ENCODE data around the gene MYO1D.
"Not testable (repeated sequence)": the region's sequence is repeated elsewhere in the genome, so short reads cannot be mapped to it uniquely, and the experiment has no call there.

MYO1D gene

GRCh38 chr17:32564325-32564724, 312.6 kb downstream of the MYO1D start:
- DNase-seq = no peak

GRCh38 chr17:32563583-32563982, 313.3 kb downstream of the MYO1D start:
- no peak for DNase-seq

- DNase-seq = no peak
These were observed 317.8 kb downstream of the MYO1D start for GRCh38 chr17:32558997-32559650.

GRCh38 chr17:32558326-32558955, 318.5 kb downstream of the MYO1D start:
- no peak for DNase-seq

- no peak for DNase-seq
These were observed 321.2 kb downstream of the MYO1D start for GRCh38 chr17:32555611-32556310.

- no peak for DNase-seq
These were observed 323.8 kb downstream of the MYO1D start for GRCh38 chr17:32553168-32553567.

GRCh38 chr17:32552280-32552679, 324.6 kb downstream of the MYO1D start:
- DNase-seq = no peak

- peak; percentile 65 for DNase-seq
These were observed 325.6 kb downstream of the MYO1D start for GRCh38 chr17:32551186-32551955.

GRCh38 chr17:32549559-32549958, 327.4 kb downstream of the MYO1D start:
- DNase-seq = no peak

GRCh38 chr17:32546031-32546444, 330.9 kb downstream of the MYO1D start:
- DNase-seq = peak; percentile 44

GRCh38 chr17:32542186-32542585, 334.7 kb downstream of the MYO1D start:
- DNase-seq = no peak

GRCh38 chr17:32541640-32542039, 335.3 kb downstream of the MYO1D start:
- DNase-seq = no peak

GRCh38 chr17:32536736-32537643, 339.9 kb downstream of the MYO1D start:
- DNase-seq = peak; percentile 86

GRCh38 chr17:32533296-32533695, 343.6 kb downstream of the MYO1D start:
- no peak for DNase-seq

GRCh38 chr17:32529604-32530003, 347.3 kb downstream of the MYO1D start:
- DNase-seq = peak; percentile 38

GRCh38 chr17:32528825-32529224, 348.1 kb downstream of the MYO1D start:
- no peak for DNase-seq

- DNase-seq = no peak
These were observed 349.8 kb downstream of the MYO1D start for GRCh38 chr17:32527146-32527545.

GRCh38 chr17:32525122-32525521, 351.8 kb downstream of the MYO1D start:
- DNase-seq = peak; percentile 76

- DNase-seq = not testable (repeated sequence)
These were observed 352.4 kb downstream of the MYO1D start for GRCh38 chr17:32524553-32524880.

- DNase-seq = no peak
These were observed 352.9 kb downstream of the MYO1D start for GRCh38 chr17:32523827-32524552.

- DNase-seq = no peak
These were observed 353.8 kb downstream of the MYO1D start for GRCh38 chr17:32523017-32523680.

Measured in fibroblast of skin of right biceps (primary cell).